GM19351 (cell line): ENCODE results near the gene BICC1.

ENCODE experiments used
- ATAC-seq: cut with Tn5 transposase; IDR thresholded peaks from one replicate; pipeline ENCODE4 v1.9.1; 2021; ENCODE audit warnings: mild to moderate bottlenecking, moderate library complexity; ENCODE audit not compliant: unreplicated experiment

The BICC1 gene

DNA sequence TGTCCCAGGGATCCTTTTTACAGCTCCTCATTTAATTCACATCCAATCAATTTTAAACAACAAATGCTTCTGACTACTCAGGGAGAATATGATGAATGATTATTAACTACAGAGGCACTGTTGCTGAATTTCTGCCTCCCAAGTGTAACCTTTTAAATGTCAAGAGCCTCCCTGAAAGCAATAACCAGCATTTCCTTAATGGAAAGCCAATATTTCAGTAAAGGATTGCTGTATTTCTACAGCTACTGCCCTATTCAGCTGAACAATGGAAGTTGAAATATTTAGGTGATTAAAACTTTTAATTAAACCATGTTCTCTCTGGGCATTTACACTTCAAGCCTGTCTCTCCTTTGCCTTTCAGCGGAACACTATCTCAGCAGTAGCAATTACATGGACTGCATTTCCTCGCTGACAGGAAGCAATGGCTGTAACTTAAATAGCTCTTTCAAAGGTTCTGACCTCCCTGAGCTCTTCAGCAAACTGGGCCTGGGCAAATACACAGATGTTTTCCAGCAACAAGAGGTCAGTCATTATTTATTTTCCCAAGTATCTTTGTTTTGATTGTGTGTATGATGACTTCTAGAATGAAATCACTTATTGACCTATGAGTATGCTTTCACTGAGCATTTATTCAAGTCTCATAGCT, 304.7 kb downstream of the BICC1 start:
- no peak for ATAC-seq

DNA sequence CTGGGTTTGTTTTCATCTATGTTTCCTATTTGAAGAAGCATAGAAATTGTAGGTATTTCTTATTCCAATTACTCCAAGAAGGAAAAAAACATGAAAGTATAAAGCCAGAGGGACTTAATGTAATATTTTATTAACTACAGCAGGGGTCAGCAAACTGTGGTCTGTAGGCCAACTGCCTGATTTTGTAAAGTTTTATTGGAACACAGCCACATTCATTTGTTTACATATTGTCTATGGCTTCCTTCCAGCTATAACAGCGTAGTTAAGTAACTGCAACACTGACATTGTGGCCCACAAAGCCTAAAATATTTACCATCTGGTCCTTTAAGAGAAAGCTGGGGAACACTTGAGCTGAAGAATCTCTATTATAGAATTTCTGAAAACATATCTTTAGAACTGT, 306.2 kb downstream of the BICC1 start:
- ATAC-seq: no peak

DNA sequence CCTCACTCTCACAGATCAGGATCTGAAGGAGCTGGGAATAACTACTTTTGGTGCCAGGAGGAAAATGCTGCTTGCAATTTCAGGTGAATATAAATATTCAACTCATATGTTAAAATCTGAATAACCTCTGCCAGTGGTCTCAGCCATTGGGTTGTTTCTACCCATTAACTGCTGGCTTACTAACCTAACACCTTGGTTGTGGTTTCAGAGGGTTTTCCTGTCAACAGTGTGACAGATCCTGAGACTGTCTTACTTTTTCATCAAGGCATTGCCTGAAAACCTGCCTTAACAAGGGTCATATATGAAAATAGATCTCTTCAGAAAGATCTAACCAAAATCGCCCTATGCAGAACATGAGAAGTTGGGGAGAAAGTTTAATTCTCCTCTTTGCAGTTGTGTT, 307.7 kb downstream of the BICC1 start:
- no peak for ATAC-seq

DNA sequence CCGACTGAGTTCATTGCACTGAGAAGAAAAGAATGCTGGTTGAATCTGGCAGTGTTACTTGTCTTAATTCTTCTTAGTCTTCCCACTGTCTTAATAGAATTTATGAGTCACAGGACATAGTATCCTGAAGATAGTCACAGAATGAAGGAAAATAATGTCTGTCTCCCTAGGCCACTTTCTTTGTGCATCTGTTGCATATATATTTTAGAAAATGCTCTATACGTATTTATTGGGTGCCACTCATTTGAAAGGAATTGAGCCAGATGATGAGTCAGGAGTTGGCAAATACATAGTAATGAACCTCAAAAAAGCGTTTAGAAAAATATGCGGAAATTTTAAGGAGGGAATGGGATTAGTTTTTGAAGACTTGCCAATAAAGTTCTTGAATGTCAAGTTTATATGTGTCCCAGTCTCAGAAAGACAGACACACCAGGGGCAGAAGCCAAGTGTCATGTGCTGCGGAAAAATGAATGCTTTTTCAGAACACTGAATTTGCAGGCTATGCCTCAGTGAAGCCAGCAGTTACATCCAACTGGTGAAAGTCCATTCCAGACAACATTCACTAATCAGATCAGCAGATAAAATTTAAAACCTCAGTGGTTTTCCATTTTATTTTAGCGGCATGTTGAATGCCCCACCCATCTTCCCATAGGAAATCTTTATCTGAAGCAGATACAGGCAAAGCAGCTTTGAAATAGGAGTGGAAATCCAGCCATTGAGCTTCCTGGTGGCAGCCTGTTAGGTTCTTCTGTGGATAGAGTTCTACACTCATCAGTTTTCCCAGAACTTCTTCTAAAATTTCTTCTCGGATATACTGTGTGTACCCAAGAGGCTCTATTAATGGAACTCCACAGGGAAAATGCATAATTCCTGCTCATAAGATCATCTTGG, 308.4 kb downstream of the BICC1 start:
- ATAC-seq: no peak

DNA sequence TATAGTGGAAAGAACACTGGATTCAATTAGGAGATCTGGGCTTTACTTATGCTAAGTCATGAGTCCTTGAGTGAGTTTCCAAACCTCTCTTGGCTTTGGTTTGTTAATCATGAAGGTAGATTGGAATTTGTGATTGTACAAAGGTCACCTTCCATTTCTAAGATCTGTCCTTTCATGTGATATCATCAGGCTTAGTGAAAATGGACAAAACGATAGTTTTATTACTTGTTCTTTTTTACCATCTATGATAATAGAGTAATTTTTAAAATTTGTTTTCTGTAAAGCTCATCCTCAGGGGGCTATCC, 309.0 kb downstream of the BICC1 start:
- no peak for ATAC-seq

DNA sequence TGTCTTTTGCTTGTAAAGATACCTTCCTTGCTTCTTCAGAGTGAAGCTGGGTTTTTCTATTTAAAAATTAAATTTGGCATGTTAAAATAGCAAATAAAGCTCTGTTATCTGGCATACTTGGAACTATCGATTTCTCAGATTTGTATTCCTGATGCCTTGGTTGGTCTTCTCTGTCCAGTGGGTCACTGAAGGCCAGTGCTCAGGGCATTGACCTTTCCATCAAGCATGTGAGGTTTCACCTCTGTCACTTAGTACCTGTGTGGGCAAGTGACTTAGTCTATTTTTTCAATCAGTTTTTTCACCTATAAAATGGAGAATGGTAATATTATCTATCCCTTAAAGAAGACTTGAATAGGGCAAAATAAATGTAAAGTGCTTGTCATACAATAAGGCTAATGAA, 311.3 kb downstream of the BICC1 start:
- no peak for ATAC-seq

DNA sequence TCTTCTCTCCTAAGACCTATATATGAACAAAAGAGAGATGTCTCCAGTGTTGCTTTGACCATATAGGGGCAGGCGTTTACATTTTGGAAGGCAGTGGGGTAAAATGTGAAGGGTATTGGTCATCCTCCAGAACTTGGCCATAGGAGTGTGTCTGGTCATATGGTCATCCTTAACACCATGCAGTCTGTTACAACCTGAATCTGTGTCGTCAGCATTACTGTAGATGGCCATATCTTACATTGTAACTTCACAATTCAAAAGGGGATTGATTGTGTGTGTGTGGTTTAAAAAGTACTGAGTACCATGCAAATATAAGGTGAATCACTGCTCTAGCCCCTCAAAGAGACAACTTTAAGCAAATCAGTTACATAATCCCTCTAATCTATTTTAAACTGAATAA, 311.7 kb downstream of the BICC1 start:
- no peak for ATAC-seq

DNA sequence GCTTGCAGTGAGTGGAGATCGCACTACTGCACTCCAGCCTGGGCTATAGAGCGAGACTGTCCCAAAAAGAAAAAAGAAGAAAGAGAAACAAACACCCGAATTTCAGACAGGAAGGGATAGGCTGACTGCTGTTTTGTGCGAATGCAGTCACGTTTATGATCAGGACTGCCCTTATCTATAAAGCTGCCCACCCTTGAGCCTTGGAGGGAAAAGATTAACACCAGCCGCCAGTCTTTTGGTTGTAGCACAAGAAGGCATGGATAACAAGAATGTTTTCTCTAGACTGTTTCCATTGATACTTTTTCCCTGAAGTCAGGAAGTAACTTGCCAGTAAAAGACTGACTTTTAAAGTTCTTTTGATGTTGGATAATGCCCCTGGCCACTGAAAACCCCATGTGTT, 314.0 kb downstream of the BICC1 start:
- no peak for ATAC-seq

DNA sequence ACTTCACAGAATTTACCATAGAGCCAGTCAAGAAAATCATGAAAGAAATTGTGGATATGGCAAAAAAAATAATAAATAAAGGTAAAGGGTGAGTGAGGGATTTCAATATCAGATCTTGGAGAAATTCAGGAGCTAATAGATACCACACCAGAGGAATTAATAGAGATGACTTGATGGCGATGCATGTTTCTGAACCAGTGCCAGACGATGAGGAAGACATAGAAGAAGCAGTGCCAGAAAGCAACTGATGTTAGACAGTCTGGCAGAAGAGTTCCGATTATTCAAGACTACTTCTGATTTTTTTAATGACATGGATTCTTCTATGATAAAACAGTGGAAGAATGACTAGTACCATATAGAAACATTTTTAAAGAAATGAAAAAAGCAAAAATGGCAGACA, 314.7 kb downstream of the BICC1 start:
- no peak for ATAC-seq

DNA sequence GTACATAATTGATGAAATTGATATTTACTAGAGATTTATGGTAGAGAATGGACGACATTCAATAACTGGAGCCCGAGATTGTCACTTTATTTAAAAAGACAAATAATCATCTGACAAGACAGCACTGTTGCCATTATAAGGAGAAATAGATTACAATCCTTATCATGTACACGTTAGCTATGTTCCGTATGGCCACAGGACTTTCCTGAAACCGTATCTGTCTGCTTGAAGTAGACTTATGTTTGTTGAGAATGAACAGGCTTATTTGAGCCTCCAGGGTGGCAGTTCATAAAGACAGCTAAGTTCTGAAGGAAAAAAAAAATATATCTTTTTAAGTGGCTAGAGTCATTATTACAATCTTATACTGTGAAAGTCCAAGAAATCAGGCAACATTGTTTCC, 317.2 kb downstream of the BICC1 start:
- ATAC-seq: no peak

DNA sequence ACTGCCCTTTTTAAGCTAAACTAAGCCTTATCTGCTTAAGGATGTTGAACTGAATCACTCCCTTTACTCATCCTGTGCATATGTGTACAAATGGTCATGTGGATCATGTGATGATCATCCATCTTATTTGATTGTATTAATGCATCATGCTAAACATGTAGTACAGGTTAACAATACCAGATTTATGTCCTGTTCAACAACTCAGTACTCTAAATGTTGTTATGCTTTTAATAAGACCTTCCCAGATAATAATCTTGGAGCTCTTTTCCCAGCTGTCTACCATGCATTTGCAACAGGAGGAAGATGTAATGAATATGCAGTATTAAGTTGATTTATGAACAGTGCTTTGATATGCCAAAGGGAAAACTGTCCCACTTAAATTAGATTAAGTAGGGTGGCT, 318.0 kb downstream of the BICC1 start:
- ATAC-seq: no peak

DNA sequence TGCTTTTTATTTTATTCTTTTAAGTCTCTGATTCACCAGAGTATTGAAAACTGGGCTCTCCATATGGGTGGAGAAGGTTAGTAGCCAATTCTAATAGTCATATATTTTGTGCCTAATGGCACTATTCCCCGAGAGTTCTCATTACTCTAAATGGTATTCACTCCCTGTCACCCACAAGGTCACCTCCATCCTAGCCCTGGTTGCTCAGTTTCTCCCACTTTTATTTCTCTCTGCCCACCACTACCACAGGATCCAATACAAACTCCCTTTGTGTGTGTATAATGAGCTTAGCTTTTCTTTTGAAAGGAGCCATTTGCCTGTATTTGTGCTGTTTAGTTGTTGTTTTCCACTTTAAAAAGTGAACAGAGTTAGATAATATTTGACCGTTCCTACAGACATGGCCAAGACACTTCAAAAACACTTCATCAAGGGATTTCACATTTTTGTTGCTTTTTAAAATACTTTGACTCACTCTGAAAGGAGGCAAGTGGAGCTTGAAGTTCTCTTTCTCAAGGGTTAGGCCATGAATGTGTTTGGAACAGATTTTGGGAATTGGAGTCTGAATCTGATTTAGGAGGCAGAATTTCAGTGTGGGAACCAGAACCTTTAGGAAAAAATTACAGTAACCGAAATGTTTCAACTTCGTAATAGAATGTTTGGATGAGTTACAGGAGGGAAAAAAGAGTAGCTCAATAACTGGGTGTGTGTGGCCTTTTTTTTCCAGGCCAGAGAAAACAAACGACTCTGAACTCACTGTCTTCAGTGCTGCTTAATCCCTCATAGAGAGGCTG, 321.3 kb downstream of the BICC1 start:
- no peak for ATAC-seq

DNA sequence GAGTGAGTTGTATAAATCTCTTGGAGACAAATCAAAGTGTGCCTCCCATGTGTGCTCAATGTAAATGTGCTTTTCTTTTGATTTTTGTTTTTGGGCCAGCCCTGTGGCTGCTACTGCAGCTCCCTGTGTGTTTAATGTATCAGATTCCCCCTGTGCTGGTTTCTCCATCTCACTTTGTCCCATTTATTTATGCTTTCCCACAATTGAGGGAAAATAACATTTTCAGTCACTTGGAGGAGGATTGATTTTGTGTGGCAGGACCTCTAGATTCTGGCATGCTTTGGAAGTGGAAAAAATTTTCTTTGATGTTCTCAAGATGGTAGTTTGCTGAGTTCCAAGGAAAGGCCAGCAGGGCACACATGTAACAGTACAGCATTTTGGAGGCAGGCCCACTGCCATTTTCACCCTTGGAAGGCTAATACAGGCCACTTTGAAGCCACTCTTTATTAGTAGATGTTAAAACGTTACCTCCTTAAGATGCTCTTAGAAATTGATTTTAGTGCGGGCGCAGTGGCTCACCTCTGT, 323.6 kb downstream of the BICC1 start:
- ATAC-seq: no peak

DNA sequence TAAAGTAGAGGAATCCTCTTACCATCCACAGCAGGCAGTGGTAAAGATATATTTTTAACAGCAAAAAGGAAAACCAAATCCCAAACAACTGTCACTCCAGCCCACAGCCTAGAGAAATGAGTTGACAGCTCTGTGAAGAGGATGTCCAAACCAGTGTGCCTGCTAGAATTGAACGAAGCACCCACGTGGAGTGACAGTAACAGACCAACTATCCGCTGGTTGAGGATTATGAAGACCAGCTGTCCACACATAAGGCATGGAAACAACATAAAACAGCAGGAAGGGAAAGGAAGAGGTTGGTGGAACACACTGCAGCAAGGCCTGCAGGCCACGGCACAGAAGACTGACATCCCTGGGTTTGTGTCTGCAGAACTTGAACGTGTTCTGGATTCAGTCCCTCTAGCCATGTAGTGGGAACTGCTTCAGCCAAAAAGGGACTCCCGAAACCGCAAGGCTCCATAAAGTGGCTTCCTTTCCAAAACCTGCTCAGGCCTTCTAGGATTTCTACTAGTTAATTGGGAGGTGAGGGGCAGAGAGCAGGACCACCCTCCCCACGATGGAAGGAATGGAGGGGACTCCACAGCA, 324.4 kb downstream of the BICC1 start:
- ATAC-seq: no peak

DNA sequence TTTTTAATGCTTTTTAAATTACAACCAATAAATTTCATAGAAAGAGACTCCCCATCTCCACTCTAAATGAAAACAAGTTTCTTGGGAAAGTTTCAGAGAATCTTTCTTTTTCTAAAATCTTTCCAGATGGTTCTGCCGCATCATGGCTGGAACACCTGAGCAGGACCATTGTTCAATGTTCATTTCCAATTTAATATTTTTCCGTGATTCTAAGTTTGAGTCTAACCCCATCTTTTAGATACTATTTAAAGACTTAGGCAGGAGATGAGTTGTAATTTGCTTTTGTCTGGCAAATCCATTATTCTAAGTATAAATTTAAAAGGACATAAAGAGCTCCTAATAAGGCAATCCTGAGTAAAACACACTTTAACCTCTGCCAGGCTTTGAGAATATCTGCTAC, 325.2 kb downstream of the BICC1 start:
- ATAC-seq: no peak

DNA sequence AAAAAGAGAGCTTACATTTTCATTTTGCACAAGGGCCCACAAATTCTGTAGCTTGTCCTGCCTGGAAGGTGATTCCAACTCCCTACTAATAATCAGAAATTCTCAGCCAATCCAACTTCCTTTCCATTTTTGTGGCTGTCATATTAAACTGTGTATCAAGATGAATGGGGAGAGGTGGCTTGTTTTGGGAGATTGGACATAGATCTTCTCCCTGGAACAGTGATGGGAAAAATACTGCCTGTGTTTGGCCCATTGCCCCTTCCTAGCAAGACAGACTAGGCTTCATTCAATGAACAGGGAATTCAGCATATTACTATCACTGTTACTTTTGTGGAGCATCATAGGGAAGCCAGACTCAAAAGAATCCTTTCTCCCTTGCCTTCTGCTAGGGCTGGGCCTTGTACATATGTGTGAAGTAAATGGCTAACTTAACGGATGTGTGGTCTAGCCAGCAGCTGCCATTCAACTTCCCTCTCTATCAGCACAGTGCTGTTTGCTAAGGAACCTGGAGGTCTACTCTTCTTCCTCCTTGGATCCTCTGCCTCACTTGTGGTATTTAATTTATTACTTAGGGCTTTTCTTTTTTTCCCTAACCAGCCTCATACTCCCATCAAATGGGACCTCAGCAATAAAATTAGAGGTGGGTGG, 326.0 kb downstream of the BICC1 start:
- ATAC-seq: no peak

DNA sequence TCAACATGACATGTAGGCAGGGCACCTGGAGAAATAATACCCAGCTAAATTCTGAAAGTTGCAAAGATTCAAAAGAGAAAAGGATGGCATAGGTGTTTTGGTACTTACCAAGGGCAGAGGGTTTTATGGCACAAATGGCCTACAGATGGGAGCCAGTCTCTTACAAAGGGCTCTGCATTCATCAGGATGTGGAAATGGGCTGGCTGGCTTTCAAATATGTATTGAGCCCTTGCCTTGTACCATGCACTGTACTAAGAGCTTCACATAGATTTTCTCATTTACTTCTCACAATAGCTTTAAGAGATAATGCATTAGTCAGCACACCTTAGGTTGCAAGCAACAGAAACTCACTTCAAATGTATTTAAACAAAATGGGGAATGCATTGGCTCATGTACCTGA, 327.1 kb downstream of the BICC1 start:
- ATAC-seq: no peak

DNA sequence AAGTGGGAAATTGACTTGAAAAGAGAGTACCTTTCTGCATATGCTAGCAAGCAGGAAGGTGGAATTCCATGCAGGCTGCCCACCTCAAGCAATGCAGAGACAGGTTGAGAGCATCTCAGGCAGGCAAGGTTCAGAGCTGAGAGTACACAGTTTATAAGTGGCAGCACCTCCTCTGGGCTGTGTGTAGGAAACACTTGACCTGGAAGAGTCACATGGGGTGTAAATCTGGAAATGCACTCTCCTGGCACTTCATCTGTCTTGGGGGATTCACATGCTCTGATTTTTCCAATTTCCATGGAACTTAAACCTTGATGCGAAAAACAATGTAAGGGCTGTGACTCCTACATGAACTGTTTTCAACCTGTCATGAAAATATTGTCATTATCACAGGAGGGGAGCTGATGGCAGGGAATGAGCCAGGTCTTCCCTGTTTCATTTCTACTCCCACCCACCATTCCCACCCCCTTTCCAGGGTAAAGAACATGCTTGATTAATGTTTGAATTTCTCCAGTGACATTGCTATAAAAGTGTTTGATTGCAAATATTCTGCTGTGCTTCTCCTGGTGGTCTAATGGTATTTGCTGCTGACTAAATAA, 328.3 kb downstream of the BICC1 start:
- ATAC-seq: no peak

DNA sequence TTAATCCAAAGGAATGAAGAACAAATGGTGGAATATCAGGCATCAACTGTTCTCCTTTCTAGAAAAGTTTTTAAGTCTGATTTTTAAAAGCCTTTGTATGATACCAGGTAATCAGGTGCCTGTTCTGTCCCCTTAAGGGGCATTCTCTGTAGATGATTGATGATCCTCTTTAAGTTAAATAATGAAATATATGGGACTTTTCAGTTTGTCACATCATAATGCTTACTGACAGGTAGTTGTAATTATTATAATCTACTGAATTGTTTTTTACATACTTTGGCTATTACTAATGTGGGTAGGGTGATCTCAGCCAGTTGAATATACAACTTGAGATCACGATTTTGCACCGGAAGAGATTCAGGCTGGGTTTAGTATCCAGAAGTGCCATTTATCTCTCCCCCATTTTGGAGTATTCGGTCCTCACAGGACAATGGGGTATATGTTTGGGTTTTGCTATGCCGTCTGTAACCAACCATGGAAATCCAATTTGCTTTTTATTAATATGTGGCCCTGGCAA, 330.2 kb downstream of the BICC1 start:
- ATAC-seq: no peak

DNA sequence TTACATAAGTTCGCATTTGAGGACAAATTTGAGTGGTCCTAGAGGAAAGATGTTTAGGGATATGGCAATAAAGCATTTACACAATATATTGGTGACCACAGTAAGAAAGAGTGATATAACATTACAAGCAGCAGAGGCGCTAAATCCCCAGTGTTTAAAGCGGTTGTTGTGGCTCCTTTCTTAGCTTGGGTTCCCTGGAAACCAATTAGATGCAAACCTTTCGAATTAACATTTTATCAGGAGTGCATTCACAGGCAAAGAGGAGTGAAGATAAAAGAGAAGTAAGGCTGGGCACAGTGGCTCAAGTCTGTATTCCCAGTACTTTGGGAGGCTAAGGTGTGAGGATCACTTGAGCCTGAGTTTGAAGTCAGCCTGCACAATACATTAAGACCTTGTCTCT, 331.1 kb downstream of the BICC1 start:
- ATAC-seq: no peak
